NCI-H1930 (cell line): Measurements from ENCODE around the gene CDR2L.
A peak's percentile ranks its signal among the peaks of the same experiment; 100 is the strongest.

Experiments used
- DNase-seq, 2 experiments: peaks; one replicate each; lab custom pipeline; 2025; lab: John Stamatoyannopoulos, UW

The CDR2L gene

DNA sequence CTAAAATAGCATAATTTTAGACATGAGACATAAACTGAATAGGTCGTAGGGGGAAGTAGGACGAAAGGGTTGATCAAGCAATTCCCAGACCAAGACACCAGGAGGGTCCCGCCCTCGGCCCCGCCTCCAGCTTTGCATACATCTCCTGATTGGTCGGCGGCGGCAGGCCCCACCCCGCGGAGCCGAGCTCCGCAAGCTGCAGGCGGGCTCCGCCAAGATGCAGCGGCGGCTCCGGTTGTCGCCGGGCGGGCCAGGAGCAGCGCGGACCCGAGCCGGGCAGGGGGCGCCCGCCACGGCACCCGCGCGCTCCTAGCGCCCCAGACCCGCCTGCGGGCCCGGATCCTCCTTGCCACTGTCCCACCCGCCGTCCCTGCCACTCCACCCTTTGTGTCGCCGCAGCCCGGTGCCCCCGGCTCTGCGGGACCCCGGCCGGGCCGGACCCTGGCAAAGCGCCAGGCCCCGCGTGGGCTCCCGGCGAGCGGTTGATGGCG lies at the start of gene CDR2L:
Gene CDR2L, plus strand, starts transcription at position 215 of the 491 bp plus-strand sequence. CDS start 412 bp downstream, outside the sequence.
- peak; percentile 88 to 97 for DNase-seq

DNA sequence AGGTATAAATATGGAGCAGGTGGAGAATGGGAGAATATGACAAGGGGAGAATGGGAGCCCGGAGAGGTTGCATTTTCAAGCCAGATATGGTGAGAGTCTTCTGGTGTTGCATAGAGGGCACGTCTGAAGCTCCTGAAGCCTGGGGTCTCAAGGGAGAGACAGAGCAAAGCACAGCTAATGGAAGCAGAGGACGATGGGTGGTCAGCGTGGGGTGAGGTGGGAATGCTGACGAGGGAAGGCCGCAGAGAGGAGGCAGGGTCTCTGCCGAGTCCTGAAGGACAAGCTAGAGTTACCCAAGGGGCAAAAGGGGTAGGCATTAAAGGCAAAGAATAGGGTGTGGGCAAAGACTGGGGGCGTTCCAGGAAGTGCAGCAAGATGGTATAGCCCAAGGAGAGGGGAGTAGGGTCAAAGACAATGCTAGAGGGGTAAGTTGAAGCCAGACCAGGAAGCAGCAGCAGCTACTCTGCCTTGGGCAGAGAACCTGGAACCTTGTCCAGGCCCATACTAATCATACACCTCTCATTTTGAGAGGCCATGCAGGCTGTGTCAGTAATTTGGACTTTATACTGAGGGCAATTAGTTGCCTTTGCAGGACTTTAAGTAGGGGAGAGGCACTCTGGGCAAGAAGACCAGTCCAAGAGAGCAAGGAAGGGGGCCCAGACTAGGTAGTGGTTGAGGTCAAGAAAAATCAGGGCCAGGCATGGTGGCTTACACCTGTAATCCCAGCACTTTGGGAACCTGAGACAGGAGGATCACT lies 49.1 kb upstream of the CDR2L start:
- no peak for DNase-seq

DNA sequence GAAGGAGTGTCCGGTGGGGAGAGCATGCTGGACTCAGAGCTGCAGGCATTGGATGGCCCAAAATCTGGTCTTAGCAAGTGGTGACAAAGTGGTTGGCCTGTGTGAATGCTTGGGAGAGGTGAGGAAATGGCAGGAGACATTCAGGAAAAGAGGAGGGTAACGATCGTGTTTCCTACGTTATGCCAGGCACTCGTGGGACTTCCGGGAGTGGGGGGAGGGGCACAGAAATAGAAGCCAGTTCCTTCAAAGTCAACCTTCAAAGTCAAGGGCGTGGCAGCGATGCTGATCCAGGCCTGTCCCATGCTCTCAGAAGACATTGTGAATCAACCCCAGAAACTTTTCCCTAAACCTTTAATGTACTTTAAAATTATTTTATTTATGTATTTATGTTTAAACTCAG lies 47.9 kb upstream of the CDR2L start:
- no peak for DNase-seq

DNA sequence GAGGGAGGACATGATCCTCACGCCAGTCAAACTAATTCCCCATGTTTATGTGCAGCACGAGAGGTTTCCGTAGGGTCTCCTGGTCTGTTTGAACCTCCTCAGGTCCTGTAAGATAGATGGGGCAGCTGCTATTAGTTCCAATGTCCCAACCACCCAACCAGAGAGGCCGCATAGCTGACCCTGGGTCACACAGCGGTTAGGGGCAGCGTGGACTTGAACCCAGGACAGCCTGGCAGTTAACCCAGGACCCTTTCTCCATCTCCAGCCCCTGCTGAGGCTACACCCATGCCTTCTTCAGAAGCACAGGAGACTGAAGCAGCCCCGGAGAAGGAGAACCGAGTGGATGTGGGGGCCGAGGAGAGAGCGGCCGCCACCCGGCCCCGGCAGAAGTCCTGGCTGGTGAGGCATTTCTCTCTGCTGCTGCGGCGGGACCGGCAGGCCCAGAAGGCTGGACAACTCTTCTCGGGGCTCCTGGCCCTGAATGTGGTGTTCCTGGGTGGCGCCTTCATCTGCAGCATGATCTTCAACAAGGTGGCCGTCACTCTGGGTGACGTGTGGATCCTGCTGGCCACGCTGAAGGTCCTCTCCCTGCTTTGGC lies 46.2 kb upstream of the CDR2L start:
- no peak for DNase-seq

DNA sequence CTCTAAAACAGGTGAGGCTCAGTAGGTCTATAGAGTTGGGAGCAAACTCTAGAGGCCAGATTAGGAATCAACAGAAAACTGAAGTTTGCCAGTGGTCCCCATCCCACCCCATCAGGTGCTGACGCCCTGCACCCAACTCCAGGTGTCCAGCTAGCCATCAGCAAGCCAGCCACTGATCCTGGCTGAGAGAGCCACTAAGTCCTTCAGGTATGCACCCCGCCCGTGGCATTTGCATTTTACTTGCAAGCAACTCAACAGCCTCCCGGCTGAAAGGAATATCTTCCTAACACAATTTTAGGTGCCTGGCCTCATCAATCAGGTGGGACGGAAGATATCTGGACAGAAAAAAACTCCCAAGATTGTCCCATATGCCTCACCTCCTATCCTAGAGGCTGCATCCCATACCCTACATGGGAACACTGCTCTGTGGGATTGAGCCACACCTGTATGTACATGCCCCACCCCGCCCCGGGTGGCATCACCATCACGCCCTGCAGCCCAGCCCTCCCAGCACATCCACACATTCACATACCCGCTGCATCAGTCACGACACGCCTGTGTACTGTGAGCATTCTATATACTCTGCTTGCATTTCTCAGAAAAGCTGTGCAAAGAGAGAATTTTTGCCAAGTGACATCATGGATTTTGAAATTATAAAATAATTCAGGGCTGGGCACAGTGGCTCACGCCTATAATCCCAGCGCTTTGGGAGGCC lies 43.5 kb upstream of the CDR2L start:
- DNase-seq: no peak

DNA sequence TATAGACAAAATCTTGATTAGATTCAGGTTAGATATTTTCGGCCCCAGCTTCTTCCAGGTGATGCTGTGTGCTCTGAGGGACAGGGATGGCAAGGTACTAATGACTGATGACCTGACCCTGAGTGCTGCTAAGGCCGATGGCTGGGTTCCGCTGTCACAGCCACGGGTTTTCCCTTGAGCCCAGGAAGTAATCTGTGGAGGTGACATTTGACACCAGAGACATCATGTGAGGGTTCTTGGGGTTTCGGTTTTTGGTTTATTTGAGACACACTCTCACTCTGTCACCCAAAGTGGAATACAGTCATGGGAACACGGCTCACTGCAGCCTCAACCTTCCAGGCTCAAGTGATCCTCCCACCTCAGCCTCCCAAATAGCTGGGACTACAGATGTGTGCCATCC lies 41.9 kb upstream of the CDR2L start:
- no peak for DNase-seq

DNA sequence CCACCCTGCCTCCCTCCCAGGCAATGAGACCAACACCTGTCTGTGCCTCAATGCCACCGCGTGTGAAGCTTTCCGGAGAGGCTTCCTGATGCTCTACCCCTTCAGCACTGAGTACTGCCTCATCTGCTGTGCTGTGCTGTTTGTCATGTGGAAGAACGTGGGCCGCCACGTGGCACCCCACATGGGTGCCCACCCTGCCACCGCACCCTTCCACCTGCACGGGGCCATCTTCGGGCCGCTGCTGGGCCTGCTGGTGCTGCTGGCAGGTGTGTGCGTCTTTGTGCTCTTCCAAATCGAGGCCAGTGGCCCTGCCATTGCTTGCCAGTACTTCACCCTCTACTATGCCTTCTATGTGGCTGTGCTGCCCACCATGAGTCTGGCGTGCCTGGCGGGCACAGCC lies 40.8 kb upstream of the CDR2L start:
- no peak for DNase-seq

DNA sequence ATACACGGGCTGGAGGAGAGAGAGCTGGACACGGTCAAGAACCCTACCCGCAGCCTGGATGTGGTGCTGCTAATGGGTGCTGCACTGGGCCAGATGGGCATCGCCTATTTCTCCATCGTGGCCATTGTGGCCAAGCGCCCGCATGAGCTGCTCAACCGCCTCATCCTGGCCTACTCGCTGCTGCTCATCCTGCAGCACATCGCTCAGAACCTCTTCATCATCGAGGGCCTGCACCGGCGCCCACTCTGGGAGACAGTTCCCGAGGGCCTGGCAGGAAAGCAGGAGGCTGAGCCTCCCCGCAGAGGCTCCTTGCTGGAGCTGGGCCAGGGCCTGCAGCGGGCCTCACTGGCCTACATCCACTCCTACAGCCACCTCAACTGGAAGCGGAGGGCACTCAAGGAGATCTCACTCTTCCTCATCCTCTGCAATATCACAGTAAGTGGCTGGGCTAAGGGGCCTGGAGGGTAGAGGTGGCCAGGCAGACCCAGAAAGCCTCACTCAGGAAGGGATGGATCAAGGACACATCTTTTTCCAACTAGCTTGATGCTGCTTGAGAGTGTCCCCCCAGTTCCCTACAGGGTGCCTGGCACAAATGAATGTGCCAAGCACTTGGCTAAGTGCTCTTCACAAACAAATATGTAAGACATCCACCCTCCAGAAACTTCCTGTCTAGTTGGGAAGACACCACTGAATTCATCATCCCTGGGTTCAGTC lies 40.2 kb upstream of the CDR2L start:
- DNase-seq: no peak

DNA sequence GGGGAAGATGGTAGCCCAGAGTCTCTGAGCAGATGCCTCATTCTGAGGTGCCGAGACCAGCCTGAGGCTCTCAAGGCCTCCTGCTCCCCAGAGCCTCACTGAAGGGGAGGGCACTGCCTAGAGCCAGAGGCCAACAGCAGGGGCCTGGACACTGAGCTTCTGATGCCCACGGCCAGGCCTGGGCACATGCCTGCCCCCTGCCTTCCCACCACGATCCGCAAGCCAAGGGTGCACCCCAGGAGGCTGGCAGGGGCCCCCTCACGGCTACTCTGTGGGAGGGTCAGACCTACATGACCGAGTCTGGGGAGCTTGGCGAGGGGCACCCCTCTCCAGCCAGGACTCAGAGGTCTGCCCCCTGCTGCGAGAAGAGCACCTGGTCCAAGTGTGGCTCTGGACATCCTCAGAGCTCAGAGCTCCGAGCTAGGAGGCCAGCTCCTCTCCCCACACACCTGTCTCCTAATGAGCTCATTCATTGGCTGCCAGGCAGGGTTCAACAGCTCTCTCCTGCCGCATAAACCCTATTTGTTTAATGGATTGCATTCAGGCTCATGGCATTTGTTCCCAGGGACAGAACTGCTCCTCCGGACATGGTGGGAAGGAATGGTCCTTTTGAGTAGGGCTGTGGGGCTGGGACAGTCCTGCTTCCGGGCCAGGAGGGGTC lies 37.8 kb upstream of the CDR2L start:
- no peak for DNase-seq

DNA sequence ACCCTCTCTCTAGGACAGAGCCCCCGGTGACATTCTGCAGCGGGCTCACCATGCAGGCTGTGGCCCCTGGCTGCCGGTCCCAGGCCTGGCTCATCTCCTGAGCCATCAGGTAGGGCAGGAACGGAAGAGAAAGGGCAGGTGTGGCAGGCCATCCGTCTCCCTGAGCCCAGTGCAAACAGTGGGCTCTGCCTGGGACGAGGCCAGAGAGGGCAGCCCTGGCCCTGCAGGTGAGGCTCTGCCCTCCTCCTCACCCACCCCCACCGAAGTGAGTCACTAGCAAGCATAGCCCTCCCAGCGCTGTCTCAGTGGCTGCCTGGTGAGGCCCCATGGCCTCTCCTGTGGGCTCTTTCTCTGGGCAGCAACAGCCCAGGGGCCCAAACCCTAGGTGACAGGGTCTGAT lies 37.2 kb upstream of the CDR2L start:
- DNase-seq: no peak

DNA sequence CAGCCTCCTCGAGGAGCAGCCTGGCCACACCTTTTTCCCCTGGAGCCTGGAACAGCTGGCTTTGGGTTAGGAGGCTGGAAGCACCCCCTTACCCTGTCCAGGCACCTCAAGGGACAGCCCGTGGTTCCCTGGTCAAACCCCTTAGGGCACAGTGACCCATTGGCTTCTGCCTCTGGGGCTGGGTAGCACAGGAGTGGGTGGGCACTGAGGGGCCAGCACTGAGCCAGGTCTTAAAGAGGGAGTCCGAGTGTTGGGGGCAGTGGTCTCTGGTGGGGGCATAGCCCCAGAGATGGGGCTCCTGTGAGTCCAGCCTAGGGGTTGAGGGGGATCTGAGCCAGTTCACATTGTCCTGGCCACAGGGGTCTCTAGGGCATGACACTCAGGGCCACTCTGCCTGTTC lies 36.4 kb upstream of the CDR2L start:
- DNase-seq: no peak

DNA sequence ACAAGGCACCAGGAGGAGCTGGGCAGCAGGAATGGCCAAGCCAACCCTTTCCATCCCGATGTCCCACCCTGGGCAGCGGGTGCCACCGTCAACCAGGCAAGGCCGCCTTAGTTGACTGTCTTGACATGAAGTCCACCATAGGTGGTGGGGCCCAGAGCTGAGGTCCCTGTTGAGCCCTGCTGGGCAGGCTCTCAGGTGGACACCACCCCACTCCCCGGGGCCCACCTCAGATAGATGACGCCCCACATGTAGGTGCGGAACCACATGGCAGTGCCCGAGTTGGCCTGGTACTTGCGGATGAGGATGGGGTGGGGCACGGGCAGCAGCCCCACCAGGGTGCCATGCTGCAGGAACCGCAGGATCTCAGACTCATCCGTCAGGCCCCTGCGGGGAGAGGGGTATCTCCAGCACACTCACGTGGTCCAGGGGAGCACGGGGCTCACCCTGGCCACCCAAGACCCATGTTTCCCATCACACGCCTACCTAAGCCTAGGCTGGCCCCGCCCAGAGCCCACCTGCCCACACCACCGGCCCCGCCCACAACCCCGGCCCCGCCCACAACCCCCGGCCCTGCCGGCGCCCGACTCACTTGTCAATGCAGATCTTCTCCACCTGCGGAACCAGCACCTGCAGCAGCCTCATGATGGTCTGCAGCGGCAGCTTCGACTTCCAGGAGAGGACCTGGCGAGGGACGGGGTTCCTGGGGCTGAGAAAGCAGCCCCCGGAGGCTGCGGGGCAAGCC lies 35.6 kb upstream of the CDR2L start:
- DNase-seq: no peak

DNA sequence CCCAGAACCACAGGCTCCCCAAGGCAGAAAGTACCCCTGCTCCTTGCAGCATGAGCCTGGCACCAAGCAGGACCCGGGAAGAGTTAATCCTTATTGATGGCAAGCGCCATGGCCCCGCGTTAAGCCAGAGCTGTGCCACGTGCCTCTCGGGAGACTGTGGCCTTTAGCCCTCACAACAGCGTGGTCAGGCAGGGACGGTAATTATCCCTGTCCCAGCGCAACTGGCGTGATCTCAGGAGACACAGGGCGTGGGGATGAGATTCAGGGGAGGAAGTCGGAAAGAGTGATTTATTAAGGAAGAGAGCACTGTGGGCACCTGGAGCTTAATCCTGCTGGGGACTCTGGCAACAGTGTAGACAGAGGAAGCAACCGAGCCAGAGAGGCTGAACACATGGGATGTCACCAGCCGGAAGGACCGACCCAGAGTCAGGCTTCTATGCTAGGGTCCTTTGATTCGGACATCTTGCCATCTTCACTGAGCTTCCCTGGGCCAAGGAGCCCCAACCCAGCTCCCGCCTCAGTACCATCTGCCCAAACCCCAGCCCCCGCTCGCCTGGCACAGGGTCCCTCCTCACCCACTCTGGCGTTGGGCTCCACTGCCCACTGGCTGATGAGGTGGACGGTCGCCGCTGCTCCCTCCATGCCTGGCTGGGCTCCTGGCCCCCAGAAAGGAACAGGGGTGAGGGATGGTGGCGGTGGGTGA lies 34.9 kb upstream of the CDR2L start:
- no peak for DNase-seq

DNA sequence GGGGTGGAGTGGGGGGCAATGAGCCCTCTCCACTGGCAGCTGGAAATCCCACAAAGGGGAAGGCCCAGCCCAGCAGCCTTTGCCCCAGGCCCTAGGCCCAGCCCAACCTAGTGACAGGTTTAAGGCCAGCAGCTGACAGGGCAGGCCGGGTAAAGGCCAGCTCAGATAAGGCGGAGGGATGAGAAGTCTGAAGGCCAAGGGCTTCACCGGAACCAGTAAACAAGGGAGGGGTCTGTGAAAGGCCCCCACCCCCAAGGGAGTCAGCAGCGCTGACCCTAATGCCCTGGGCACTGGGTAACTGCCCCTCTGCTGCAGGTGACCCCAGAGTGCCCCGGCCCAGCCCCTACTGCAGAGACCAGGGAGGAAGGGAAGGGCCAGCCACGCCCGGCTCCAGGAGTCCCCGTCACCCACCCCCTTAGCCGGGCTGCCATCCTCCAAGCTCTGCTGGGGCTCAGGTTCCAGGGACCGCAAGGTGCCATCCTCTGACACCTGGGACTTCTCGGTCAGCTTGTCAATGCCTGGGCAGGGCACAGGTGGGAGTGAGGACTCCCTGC lies 34.2 kb upstream of the CDR2L start:
- no peak for DNase-seq

DNA sequence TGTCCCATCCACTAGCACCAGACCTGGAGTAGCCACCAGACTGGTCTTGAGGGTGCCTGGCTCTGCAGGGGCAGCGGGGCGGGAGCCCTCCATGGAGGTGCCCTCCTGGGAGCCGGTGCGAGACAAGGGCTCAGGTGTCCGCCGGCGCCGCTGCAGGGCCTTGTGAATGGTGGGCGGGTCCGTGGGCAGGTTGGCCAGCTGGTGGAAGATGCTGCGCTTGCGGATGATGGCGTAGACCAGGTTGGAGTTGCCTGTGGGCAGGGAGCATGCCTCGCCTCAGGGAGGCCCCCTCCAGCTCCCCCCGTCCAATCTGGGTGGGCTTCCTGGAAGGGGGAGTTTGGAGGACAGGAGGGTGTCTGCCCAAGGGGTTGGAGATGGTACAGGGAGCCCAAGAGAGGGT lies 33.3 kb upstream of the CDR2L start:
- no peak for DNase-seq

DNA sequence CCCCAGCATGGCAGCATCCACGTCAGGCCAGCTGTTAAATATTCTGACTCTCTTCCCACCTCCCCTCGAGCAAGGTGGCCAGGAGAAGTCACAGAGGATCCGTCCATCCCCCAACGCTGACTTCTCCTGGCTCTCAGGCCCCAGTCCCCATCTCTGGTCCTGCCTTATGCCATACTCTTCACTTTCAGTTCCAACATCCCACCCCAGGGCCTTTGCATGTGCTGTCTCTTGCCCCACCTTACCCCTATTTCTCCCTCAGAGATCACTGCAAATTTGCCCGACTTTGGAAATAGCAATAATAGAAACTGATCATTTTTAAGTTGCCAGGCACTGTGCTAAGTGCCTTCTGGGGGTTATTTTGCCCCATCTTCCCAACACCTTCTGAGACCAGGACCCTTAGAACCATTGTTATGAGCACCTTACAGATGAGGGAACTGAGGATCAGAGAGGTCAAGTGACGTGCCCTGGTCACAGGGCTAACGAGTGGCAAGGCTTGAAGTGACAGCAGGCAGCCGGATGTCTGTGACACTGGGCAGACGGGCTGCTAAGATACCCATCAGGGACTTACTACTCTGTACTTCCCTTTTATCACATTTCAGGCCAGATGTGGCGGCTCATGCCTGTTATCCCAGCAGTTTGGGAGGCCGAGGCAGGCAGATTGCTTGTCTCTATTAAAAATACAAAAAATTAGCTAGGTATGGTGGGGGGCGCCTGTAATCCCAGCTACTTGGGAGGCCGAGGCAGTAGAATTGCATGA lies 32.6 kb upstream of the CDR2L start:
- DNase-seq: no peak

DNA sequence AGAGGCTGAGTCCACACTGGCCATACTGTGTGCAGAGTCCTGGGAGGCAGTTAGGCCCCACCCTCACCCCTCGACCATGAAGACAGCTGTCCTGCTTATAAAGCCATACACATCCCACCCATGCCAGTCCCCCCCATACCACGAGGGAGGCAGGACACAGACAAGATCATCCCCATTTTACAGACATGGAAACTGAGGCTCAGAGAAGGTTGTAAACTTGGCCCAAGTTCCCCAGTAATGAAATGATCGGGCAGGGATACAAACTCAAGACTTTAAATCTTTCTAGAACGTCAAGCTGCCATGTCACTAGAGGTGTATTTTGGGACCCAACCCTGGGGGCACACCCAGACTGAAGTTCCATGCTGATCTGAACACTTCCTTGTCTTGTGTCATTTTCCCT lies 31.3 kb upstream of the CDR2L start:
- DNase-seq: no peak

DNA sequence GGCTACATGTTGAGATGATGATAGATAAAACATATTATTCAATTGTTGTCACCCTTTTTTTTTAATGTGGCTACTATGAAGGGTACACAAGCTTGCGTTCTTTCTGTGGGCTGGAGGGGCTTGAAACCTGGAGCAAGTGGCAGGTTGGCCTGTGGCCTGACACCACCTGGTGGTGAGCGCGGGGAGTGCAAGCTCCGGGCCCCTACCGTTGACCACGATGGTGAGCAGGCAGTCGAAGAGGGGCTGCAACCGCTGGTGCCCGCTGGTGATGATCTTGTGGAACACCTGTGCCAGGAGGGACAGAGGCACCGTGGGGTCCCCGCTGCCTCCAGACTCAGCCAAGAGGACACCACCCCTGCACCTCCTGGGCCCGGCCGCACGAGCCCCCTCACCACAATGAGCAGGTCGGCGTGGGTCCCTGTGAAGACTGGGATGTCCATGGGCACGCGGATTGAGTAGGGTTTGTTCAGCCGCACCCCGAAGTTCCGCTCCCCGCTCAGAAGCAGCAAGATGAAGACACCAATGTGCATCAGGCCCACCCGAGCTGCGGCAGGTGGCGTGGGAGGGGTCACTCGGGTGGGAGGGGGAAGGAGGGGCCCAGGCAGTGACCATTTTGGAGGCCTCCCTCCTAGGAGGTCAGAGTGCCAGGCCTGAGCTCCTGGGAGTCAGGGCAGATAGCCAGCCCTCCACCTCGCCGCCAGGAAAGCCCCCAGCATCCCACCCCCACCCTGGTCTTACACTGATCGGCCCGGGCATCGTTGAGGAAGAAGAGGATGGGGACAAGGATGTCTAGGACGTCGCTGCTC lies 29.3 kb upstream of the CDR2L start:
- peak; percentile 8 to 70 for DNase-seq
